Fibroblast of the aortic adventitia (primary cell): ENCODE measurements around the gene AADAT. TPM values are rescaled to one million over a fixed set of nuclear protein-coding genes. Genes with fewer than 3 reads are reported as not detected.

ENCODE experiments used
- DNase-seq: peaks from one replicate; pipeline ENCODE4 v3.0.0-alpha.2; 2010; ENCODE audit warnings: low read depth
- H3K4me3 ChIP-seq: 2 replicates; pipeline ENCODE4 v1.5.1; 2011; ENCODE audit warnings: low read depth, mild to moderate bottlenecking, control low read depth, low read length, moderate library complexity
- total RNA-seq: library from RNA; depleted of rRNA; stranded (reverse); fragments of >200 nt; gene quantifications from 2 replicates; pipeline ENCODE4 v1.2.3, GENCODE V29; 2012; ENCODE audit warnings: low replicate concordance
- TF ChIP-seq, protein P1 (sequence below): IDR thresholded peaks from 2 replicates; pipeline ENCODE4 v1.5.1; 2011; ENCODE audit warnings: mild to moderate bottlenecking, low read length, control low read depth, inconsistent platforms; ENCODE audit not compliant: insufficient read depth

Gene AADAT
- 6.2 and 7.4 TPM in 2 replicates for total RNA-seq

DNA sequence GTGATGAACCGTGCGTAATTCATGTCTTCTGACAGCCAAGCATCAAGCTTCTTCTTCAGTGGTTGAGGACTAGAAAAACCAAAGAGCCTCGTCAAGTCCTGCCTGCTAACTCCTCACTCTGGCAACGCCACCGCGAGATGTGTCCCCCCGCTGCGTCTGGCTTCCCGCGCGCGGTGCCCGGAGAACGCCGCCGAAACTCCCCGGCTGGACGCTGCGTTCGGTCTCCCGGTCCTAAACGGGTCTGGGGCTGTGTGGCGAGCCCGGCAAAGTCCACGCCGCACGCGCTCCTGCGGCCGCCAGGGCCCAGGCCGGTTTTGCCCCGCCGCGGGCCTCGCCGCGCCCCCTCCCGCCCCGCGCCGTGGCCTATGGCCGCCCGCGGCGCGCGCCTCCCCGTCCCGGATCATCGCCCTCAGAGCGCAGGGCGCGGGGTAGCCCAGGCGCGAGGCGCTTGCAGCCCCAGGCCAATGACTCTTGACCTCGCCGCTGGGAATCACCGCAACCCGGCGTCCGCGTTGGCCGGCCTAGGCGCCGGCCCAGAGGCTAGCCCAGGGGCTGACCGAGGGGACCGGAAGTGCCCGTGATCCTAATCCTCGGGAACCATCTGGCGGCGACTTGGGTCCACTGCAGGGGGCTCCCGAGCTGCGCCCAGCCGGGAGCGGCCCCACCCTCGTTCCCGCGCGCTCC, at the start of gene AADAT:
Gene AADAT (minus strand): TSS at position 289 of the 684 bp plus-strand sequence. CDS start 266 bp downstream, at position 23.
- TF ChIP-seq, protein P1, sequence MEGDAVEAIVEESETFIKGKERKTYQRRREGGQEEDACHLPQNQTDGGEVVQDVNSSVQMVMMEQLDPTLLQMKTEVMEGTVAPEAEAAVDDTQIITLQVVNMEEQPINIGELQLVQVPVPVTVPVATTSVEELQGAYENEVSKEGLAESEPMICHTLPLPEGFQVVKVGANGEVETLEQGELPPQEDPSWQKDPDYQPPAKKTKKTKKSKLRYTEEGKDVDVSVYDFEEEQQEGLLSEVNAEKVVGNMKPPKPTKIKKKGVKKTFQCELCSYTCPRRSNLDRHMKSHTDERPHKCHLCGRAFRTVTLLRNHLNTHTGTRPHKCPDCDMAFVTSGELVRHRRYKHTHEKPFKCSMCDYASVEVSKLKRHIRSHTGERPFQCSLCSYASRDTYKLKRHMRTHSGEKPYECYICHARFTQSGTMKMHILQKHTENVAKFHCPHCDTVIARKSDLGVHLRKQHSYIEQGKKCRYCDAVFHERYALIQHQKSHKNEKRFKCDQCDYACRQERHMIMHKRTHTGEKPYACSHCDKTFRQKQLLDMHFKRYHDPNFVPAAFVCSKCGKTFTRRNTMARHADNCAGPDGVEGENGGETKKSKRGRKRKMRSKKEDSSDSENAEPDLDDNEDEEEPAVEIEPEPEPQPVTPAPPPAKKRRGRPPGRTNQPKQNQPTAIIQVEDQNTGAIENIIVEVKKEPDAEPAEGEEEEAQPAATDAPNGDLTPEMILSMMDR = peak; percentile 76
- H3K4me3 ChIP-seq = peak within 1 kb of the TSS; percentile 72
- DNase-seq = peak; percentile 72

DNA sequence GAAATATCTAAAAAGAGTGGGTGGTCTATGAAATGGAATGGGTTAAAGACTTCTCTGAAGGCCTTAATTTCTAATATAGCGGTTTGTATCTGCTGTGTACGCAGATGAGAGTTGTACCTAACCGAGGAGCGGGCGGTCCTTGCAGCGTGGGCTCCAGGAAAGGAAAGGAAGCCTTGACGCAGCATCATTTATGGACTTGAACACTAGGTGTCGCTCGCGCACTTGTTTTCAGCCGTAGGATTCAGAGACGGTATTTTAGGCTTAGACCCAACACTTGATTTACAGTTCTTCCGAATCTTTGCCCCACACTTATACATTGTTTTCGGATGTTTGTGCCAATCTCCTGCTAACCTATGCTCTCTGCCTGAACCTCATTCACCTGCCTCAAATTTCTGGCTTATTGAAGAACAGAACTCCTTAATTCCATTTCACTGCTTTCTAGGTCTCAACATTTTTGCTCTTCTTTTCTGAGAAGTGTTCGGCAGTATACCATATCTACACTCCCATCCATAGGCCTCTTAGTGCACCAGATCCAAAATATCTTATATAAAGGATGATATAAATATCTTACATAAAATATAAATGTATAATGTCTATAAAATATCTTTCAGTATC, 48.9 kb upstream of the AADAT start:
- TF ChIP-seq, protein P1 = peak; percentile 79
- DNase-seq = peak; percentile 83
- H3K4me3 ChIP-seq = peak overlapping the region; percentile 7

DNA sequence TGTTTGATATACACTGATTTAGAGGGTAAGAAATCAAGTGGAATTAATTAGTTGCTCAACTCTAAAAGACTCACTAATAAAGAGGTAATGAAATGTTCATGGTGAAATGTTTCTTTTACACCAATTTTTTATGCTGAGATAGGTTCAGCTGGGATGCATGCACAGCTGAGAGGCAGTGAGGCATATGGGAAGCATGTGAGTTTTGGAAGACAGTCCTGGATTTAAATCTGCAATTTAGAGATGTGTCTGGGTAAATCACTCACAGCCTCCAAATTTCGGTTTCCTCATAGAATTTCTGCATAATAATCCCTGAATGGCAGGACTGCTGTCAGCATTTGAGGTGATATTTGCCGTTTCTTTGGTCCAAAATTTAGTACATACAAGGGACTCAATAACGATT, 48.2 kb upstream of the AADAT start:
- H3K4me3 ChIP-seq = no peak overlapping the region
- TF ChIP-seq, protein P1 = no peak
- no peak for DNase-seq

DNA sequence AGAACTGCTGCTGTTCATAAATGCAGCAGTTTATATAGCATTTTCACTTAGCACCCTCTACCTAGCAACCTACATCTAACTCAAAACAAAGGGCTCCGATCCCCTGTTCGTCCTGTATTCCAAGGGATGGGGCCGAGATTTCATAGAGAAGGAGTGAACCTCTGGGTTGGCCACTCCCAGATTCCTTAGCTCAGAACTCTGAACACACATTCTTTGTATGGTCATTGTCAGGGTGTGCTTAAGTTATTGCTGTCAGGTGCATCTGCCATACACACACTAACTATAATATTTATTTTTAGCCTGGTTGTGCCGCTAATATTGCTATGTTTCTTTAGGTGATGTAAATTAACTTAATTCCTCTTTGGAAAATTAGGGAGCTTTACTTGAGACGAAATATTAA, 47.7 kb upstream of the AADAT start:
- no peak overlapping the region for H3K4me3 ChIP-seq
- TF ChIP-seq, protein P1 = no peak
- DNase-seq = no peak

DNA sequence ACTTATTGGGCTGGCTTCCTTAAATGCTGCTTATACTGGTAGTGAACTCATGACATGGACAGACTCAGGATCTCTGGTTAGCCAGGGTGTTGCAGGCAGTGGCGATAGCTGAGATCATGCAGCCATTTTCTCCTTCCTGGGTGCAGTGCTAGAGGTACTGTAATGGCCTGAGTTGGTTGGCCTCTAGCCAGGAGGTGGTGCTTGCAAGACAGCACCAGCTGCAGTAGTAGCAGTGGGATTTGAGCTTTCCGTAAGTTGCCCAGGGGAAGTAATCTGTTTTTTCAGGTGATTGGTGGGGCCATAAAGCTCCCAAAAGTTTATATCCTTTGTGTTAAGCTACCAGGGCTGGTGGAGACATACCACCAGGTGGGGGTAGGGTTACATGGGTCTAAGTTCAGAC, 45.1 kb upstream of the AADAT start:
- no peak for DNase-seq
- H3K4me3 ChIP-seq = no peak overlapping the region

DNA sequence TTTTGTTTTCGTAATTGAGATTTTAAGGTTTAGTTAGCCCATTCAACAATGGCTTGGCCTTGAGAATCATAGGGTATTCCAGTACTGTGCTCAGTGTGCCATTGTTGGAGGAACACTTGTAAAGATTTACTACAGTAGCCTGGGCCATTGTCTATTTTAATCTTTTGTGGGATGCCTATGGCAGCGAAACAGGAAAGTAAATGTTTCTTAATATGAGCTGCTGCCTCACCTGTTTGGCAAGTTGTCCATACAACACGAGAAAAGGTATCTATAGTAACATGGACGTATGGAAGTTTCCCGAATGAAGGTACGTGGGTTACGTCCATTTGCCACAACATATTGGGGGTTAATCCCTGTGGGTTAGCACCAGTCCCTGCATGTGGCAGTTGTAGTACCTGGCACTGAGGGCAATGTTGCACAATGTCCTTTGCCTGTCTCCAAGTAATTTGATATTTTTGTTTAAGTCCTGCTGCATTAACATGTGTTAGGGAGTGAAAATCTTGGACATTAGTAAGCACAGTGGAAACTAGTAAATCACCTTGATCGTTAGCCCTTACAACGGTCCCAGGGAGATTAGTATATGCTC, 38.6 kb upstream of the AADAT start:
- no peak overlapping the region for H3K4me3 ChIP-seq
- DNase-seq = no peak
- TF ChIP-seq, protein P1 = no peak

More for the DNA sequence above, 45.1 kb upstream of the AADAT start:
- TF ChIP-seq, protein P1 = no peak
